HG03060 (cell line): Measurements from ENCODE around the gene CMTM4.
"Not testable (repeated sequence)": the region's sequence is repeated elsewhere in the genome, so short reads cannot be mapped to it uniquely, and the experiment has no call there.

ENCODE experiments used
- ATAC-seq: cut with Tn5 transposase; IDR thresholded peaks from one replicate; pipeline ENCODE4 v1.9.1; 2021; ENCODE audit warnings: low read depth, moderate number of reproducible peaks; ENCODE audit not compliant: unreplicated experiment

CMTM4 gene

DNA sequence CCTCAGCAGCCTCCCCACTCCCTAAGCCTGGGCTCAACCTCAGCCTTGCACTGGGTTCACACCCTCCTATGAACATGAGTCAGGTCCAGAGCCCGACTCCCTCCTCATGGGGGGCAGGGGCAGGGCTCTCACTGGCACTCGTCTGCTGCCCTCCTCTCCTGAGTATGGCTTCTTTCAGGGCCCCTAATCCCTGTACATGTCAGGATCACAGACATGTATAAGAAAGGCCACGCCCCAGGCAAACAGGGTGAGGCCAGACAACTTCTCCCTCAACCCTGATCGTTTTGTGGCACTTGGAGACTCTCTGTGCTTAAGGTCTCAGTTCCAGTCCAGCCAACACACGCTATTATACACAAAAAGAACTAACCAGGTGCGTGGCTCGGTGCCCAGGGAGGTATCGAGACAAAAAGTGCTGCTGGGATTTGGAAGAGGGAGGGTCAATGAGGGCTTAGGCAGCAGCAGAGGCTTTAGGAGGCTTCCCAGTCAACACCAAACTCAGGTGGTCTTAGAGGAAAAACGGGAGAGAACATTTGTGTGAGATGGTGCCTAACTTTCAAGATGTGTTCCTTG lies 46.8 kb downstream of the CMTM4 start:
- no peak for ATAC-seq

DNA sequence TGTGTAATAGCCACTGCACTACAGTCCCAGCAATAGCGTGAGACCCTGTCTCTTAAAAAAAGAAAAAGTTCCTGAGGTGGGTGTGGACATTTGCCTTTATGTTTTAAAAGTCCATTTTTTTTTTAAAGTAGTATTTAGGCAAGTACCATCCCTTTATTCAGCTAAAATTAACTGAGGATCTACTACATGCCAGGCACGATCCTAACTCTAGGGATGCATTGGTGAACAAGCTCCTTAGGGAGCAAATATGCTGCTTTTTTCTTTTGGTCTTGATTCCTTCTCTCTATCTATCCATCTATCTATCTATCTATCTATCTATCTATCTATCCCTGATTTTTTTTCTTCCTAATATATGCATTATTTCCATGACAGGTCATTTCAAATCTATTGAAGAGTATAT lies 47.4 kb downstream of the CMTM4 start:
- no peak for ATAC-seq

- no peak for ATAC-seq
Measured at GRCh38 chr16:66647866-66648265, 48.7 kb downstream of the CMTM4 start.

GRCh38 chr16:66641387-66641786 lies 55.2 kb downstream of the CMTM4 start:
- no peak for ATAC-seq

- ATAC-seq: no peak
Measured at GRCh38 chr16:66640724-66641314, 55.7 kb downstream of the CMTM4 start.

DNA sequence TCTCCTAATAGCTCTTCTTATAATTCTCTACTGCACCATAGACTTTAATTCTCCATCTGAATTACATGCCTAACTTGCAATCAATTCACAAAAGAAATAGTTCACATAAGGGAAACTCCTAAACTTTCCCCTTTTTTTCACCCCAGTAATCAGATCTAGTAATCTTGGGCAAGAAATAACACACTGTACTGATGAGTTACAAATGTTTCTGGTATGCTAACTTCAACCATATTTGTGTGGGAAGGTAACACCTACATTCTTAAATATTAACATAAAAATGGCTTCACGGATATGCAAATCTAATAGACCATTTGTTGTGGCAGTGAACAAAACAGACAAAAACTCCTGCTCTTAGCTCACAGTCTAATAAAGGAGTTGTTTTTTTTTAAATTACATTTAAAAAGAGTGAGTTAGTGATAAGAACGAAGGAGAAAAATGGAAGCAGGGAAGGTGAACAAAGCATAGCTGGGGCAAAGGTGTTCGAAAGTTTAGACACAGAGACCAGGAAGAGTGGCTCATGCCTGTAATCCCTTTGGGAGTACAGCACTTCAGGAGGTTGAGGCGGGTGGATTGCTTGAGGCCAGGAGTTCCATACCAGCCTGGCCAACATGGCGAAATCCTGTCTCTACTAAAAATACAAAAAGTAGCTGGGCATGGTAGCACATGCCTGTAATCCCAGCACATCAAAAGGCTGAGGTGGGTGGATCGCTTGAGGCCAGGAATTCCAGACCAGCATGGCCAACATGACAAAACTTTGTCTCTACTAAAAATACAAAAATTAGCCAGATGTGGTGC lies 57.3 kb downstream of the CMTM4 start:
- ATAC-seq: no peak

DNA sequence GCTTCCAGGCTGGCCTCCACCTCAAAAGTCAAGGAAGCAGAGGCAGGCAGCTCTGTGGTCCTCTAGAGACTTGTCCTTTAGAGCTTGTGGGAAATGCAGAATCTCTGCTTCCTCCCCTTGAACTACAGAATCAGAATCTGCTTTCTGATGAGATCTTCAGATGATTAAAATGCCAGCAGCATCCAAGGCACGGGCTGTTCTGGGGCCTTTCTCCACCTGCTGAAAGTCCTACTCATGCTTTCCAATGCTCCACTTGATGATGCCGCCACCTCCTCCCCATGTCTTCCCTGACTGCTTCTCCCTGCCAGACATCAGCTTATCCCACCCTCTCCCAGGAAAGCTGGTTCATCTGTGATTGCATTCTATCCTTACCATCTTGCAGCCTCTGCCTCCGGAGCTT lies 58.7 kb downstream of the CMTM4 start:
- ATAC-seq: no peak

DNA sequence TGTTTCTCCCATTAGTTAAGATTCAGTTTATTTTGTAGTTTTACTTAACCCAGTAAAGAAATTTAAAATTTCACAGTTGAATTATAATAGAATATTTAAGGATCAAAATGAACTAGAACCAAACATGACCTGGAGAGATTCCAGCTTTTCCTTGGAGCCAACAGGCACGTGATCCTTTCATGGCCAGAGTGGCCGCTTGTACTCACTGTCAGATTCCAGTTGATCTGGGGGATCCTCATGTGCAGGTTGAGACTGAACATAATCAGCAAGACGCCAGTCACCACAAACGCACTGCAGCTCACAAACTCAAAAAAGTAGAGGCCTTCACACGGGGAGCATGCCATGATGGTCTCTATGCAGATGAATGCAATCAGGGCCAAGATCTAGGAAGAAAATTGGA lies 60.3 kb downstream of the CMTM4 start:
- no peak for ATAC-seq

DNA sequence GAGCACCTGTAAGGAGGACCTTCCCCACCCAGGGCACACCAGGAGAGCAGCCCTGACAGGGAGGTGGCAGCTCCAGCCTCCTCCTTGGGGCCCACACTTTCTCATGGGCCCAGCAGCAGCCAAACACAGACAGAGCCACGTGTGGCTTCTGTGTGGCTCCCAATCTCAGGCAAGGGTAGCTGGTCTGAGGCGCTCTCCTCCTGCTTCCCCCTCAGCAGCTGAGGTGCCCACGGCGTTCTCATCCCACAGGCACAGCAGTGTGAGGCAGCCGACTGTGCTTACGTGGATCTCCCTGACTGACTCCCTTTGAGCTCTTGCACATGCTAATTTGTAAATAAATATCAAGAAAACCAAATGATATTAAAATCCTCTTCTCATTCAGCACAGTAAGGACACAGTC lies 61.1 kb downstream of the CMTM4 start:
- no peak for ATAC-seq

- no peak for ATAC-seq
Measured at GRCh38 chr16:66634527-66635196, 61.9 kb downstream of the CMTM4 start.

DNA sequence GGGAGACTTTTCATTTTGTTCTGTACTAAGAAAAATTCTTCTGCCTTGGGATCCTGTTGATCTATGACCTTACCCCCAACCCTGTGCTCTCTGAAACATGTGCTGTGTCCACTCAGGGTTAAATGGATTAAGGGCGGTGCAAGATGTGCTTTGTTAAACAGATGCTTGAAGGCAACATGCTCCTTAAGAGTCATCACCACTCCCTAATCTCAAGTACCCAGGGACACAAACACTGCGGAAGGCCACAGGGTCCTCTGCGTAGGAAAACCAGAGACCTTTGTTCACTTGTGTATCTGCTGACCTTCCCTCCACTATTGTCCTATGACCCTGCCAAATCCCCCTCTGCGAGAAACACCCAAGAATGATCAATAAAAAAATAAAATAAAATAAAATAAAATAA lies 65.0 kb downstream of the CMTM4 start:
- not testable (repeated sequence) for ATAC-seq

DNA sequence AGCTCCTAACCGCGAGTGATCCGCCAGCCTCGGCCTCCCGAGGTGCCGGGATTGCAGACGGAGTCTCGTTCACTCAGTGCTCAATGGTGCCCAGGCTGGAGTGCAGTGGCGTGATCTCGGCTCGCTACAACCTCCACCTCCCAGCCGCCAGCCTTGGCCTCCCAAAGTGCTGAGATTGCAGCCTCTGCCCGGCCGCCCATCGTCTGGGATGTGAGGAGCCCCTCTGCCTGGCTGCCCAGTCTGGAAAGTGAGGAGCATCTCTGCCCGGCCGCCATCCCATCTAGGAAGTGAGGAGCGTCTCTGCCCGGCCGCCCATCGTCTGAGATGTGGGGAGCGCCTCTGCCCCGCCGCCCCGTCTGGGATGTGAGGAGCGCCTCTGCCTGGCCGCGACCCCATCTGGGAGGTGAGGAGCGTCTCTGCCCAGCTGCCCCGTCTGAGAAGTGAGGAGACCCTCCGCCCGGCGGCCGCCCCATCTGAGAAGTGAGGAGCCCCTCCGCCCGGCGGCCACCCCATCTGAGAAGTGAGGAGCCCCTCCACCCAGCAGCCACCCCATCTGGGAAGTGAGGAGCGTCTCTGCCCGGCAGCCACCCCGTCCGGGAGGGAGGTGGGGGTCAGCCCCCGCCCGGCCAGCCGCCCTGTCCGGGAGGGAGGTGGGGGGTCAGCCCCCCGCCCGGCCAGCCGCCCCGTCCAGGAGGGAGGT lies 65.8 kb downstream of the CMTM4 start:
- not testable (repeated sequence) for ATAC-seq

DNA sequence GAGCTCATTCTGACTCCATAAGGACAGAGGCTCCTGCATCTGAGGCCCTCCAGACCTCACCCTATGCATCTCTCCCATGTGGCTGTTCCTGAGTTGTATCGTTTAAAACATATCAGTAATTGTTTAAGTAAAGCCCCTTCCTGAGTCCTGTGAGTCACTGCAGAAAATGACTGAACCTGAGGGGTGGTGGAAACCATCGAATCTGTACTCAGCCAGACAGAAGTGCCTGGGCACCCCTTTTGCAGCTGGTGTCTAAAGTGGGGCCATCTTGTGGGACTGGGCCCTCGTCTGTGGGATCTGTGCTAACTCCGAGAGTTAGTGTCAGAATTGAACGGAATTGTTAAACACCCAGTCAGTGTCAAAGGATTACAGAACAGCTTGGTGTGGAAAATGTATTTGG lies 66.7 kb downstream of the CMTM4 start:
- no peak for ATAC-seq

- not testable (repeated sequence) for ATAC-seq
Measured at GRCh38 chr16:66627611-66628378, 68.7 kb downstream of the CMTM4 start.

GRCh38 chr16:66623755-66624154 lies 72.8 kb downstream of the CMTM4 start:
- no peak for ATAC-seq

DNA sequence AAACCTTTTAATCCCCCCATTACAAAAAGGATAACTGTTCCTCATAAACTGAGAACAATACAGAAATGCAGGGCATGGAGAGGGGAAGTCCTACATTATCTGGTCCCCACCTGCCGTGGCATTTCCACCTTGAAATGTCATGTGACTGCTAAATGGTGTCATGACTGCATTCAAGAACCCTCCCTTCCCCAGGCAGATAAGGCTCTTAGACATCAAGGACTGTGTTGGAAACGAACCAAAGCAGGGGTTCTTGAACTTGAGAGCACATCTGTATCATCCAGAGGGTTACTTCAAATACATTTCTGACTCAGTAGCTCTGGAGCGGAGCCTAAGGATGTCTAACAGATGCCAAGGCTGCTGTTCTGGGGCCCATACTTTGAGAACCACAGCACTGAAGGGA lies 73.7 kb downstream of the CMTM4 start:
- no peak for ATAC-seq

DNA sequence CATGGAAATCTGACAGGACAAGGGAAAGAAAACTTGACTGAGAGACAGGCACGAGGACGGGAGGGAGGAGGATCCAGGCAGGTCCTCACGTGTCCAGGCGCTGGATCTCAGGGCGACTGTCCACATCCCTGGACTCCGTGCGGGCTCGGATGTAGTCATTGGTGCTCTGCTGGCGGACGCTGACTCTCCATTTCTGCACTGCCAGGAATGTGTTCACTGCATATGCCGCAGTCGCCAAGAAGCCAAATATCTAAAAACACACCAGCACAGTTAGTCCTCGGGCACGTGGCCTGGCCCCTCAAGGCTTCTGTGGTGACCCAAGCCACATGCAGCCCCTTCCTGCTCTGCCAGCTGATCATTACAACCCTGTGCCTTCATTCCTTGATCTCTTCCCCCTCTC lies 74.6 kb downstream of the CMTM4 start:
- no peak for ATAC-seq

- no peak for ATAC-seq
Measured at GRCh38 chr16:66620429-66620795, 76.1 kb downstream of the CMTM4 start.

DNA sequence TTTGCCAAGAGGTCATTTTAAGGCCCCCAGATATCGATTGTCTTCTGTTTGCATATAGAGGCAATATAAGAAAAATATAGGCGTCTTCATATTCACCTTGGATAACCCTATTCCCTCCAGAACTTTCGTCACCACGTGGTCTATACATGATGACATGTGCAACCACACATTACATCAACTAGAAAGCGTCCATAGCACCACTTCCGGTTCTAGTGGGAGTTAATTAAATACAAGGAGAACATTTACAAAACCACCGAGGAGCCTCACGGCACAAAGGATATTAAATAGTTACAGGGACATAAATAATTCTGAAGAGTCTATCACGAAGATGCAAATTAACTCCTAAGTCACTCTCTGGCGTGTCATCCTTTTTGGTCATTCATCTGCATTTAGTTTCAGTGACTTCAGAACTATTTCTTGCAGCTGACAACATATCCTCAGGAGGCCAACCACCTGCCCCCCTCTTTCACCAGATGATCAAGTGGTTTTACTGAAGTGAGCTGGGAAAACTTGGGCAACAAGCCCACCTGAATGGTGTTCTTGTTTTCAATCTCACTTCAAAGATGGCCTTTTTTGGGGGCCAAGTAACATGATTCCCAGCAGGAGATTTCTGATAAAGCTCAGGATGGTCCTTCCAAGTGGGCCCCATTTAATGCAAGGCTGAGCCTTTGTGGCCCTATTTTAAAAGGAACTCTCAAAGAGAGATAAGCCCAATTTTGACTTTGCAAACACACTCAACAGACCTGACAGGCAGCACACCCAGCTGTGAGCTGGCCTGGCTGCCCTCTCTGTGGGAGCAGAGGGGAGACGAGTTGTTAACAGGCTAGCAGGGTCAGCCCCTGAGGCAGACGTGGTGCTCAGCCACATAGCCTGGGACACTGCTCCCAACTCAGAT lies 76.8 kb downstream of the CMTM4 start:
- ATAC-seq: no peak
